PC-9 (cell line): ENCODE results near the gene TXLNB.

Source experiments
- CTCF ChIP-seq: fragments of 200-600 bp; sonication (generic); conservative IDR thresholded peaks from 2 replicates; pipeline ENCODE4 v1.6.1; 2017; ENCODE audit warnings: mixed run types, antibody characterized with exemption, mild to moderate bottlenecking, moderate library complexity
- EZH2 ChIP-seq: fragments of 200-600 bp; sonication (generic); IDR thresholded peaks from 2 replicates; pipeline ENCODE4 v1.8.0; 2017; ENCODE audit warnings: antibody characterized with exemption, low read depth

GRCh38 chr6:139205843-139206242, 86.0 kb downstream of the TXLNB start:
- TF ChIP-seq CTCF (no peak), EZH2 (no peak)
